Activated B cell treated with CpG ODN at 0.5 μM for 24 hours (primary cell): ENCODE data around the gene CTNNBL1. TPM values are rescaled to one million over a fixed set of nuclear protein-coding genes. Genes with fewer than 3 reads are reported as not detected.
A peak's percentile ranks its signal among the peaks of the same experiment; 100 is the strongest.

Experiments used
- ATAC-seq: fragments of 200-7000 bp; cut with Tn5 transposase; one replicate; pipeline ENCODE4 v1.10.0; 2021; ENCODE audit warnings: low read depth, mild to moderate bottlenecking, moderate library complexity
- CTCF ChIA-PET: fragments of 350-600 bp; sonication (Branson Sonifier 250); formaldehyde crosslinking; loops from one replicate; lab custom pipeline; 2021; ENCODE audit warnings: antibody characterized with exemption; lab: Charles Lee
- POLR2A ChIA-PET: fragments of 350-600 bp; sonication (Branson Sonifier 250); formaldehyde crosslinking; loops from one replicate; lab custom pipeline; 2021; ENCODE audit warnings: antibody characterized with exemption; lab: Charles Lee
- DNase-seq: peaks from one replicate; pipeline ENCODE4 v3.0.0; 2022
- H3K27ac Mint-ChIP-seq: one replicate; pipeline ENCODE4 v1.8.0; 2020; ENCODE audit warnings: mixed read lengths
- H3K27me3 Mint-ChIP-seq: one replicate; pipeline ENCODE4 v1.8.0; 2021; ENCODE audit warnings: mixed read lengths
- H3K36me3 Mint-ChIP-seq: one replicate; pipeline ENCODE4 v1.8.0; 2021; ENCODE audit warnings: low read depth, mixed read lengths
- H3K4me1 Mint-ChIP-seq: one replicate; pipeline ENCODE4 v1.8.0; 2021; ENCODE audit warnings: mixed read lengths
- H3K4me3 Mint-ChIP-seq: one replicate; pipeline ENCODE4 v1.8.0; 2020; ENCODE audit warnings: mild to moderate bottlenecking, mixed read lengths
- H3K9me3 Mint-ChIP-seq: one replicate; pipeline ENCODE4 v1.8.0; 2020; ENCODE audit warnings: mixed read lengths
- intact Hi-C: fragments of 100-400 bp; cut with micrococcal nuclease; formaldehyde crosslinking; loops from one replicate; pipeline ENCODE4 v1.15.1; 2024
- total RNA-seq: library from RNA; stranded (reverse); gene quantifications from 2 replicates; pipeline ENCODE4 v1.2.3, GENCODE V29; 2022
- TF ChIP-seq, protein P1 (sequence below): fragments of 200-600 bp; IDR thresholded peaks from one replicate; pipeline ENCODE4 v1.8.0; 2022; ENCODE audit warnings: antibody characterized with exemption, mild to moderate bottlenecking

Gene CTNNBL1
- total RNA-seq, 1 donor from 2014 or later = 102 TPM

DNA sequence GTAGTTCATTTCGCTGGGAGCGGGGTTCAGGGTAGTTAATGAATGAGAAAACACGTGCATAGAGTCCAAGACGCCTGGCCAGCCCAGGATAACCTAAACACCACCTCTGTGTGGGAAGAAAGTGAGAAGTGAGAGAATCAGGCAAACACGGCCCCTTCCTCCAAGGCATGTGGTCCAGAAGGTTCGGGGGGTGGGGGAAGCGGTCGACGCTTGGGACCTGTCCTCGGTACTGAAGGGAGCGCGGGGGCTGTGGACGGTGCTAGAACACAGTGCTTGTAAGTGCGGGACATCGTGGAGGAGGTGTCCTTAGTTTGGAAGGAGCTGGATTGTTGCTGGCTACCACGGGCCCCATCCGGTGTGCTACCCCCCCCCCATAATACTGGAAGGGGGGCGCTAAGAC, 207.4 kb downstream of the CTNNBL1 start:
- POLR2A ChIA-PET = no interaction called here
- H3K36me3 Mint-ChIP-seq = no peaks in the 10 kb centered on the region
- no peaks in the 10 kb centered on the region for H3K9me3 Mint-ChIP-seq

DNA sequence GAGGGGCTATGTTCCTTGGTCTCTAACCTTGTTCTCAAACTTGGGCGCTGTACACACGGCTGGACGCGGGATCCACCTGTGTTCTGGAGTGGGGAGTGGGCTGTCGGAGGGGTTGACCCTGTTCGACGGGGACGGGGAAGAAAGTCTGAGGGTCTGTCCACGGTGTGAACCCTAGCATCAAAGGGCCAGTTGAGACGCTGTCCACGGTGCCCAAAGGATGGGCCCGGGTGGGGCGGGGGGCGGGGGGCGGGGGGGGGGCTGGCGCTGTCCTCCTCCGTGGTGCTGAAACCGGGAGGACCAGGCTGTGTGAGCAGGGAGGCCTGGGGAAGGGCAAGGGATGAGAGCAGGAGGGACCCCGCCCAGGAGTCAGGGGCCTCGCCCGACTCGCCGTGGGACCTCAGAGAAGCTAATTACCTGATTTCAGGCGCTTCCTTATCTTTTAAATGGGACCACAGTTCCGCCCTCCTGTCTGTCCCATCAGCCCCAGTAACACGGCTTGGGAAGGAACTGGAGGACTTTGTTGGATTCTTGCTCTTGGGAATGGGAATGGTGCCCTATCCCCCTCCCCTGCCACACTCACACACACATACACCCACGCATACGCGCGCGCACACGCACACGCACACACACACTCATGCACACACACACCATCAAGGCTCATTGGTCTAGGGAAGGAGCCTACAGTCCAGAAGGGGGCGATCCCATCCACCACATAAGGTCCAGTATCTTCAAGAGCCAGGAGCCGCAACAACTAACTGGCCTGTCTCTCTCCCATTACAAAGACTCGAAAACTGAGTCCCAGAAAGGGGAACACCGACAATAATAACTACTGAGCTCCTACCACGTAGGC, 208.0 kb downstream of the CTNNBL1 start:
- TF ChIP-seq, protein P1, sequence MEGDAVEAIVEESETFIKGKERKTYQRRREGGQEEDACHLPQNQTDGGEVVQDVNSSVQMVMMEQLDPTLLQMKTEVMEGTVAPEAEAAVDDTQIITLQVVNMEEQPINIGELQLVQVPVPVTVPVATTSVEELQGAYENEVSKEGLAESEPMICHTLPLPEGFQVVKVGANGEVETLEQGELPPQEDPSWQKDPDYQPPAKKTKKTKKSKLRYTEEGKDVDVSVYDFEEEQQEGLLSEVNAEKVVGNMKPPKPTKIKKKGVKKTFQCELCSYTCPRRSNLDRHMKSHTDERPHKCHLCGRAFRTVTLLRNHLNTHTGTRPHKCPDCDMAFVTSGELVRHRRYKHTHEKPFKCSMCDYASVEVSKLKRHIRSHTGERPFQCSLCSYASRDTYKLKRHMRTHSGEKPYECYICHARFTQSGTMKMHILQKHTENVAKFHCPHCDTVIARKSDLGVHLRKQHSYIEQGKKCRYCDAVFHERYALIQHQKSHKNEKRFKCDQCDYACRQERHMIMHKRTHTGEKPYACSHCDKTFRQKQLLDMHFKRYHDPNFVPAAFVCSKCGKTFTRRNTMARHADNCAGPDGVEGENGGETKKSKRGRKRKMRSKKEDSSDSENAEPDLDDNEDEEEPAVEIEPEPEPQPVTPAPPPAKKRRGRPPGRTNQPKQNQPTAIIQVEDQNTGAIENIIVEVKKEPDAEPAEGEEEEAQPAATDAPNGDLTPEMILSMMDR = no peak
- Mint-ChIP-seq H3K4me1 (peaks cover 12% of the 10 kb centered on the region), H3K27me3 (peaks cover 46% of the 10 kb centered on the region), H3K9me3 (no peaks in the 10 kb centered on the region), H3K27ac (no peak overlapping the region), H3K4me3 (peak overlapping the region; percentile 69), H3K36me3 (no peaks in the 10 kb centered on the region)
- POLR2A ChIA-PET = no interaction called here
- DNase-seq (peak; percentile 19), ATAC-seq (peak; percentile 45)
- CTCF ChIA-PET = interaction anchor here (0.7 to 1.0 kb wide), 2 partner anchors 156 to 227 kb away, joined by 3 read pairs; no protein-coding TSS in a partner anchor
- intact Hi-C loops = loop anchor here (1.0 to 5.0 kb wide), 4 partner anchors 91 to 340 kb away; no protein-coding TSS in a partner anchor

More for the DNA sequence above, 207.4 kb downstream of the CTNNBL1 start:
- CTCF ChIA-PET = no interaction called here
- Mint-ChIP-seq H3K27me3 (peaks cover 42% of the 10 kb centered on the region), H3K27ac (no peak overlapping the region), H3K4me1 (peaks cover 12% of the 10 kb centered on the region), H3K4me3 (no peak overlapping the region)
- no peak for ATAC-seq
- DNase-seq = no peak
- intact Hi-C loops = loop anchor here (5.0 kb wide), 1 partner anchor 339 kb away; no protein-coding TSS in a partner anchor
- TF ChIP-seq, protein P1 = no peak

DNA sequence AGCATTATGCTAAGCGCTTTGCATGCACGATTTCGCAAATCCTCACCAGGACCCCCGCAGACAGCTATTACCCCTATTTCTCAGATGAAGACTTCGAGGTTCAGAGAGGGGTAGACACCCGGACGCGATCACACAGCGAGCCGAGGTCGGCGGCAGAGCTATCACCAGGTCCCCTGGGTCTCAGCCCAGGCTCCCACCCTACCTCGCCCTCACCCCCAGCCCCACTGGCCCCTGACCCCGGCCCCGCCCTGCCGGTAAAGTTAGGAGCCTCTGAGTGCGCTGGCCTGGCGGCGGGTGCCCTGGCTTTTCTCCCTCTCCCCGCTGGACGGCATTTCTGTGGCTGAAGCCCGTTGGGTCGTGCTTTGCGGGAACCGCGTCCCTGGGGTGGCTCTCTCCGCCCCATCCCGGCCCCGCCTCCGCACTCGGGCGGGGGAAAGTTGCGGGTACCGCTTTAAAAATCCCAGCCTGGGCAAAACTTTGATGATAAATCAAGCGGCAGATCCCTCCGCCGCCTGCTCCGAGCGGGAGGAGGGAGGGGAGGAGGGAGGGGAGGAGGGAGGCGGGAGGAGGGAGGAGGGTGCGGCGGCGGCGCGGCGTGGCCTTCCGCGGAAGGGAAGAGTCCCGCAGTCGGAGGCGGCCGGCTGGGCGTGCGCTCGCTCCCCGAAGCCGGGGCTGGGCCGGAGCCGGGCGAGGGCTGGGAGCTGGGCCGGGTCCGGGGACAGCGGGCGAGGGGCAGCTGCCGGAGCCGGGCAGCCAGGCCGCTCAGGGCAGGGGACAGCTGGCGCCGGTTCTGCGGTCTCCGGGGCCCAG, 208.9 kb downstream of the CTNNBL1 start, which contains the start of gene VSTM2L:
Gene VSTM2L, plus strand, starts transcription at position 624 of the 810 bp plus-strand sequence. CDS start 224 bp downstream, outside the sequence.
- H3K9me3 Mint-ChIP-seq = no peaks in the 10 kb centered on the region
- H3K27ac Mint-ChIP-seq = no peak within 1 kb of the TSS
- DNase-seq = peak; percentile 20
- CTCF ChIA-PET = interaction anchor here (0.7 to 1.0 kb wide), 2 partner anchors 155 to 227 kb away, joined by 3 read pairs; no protein-coding TSS in a partner anchor
- TF ChIP-seq, protein P1 = no peak
- H3K27me3 Mint-ChIP-seq = peaks cover 53% of the 10 kb centered on the region
- intact Hi-C loops = loop anchor here (1.0 to 5.0 kb wide), 4 partner anchors 91 to 340 kb away; no protein-coding TSS in a partner anchor
- ATAC-seq = no peak
- POLR2A ChIA-PET = no interaction called here
- H3K4me3 Mint-ChIP-seq = peak within 1 kb of the TSS; percentile 82
- peaks cover 12% of the 10 kb centered on the region for H3K4me1 Mint-ChIP-seq
- H3K36me3 Mint-ChIP-seq = no peaks in the 10 kb centered on the region

DNA sequence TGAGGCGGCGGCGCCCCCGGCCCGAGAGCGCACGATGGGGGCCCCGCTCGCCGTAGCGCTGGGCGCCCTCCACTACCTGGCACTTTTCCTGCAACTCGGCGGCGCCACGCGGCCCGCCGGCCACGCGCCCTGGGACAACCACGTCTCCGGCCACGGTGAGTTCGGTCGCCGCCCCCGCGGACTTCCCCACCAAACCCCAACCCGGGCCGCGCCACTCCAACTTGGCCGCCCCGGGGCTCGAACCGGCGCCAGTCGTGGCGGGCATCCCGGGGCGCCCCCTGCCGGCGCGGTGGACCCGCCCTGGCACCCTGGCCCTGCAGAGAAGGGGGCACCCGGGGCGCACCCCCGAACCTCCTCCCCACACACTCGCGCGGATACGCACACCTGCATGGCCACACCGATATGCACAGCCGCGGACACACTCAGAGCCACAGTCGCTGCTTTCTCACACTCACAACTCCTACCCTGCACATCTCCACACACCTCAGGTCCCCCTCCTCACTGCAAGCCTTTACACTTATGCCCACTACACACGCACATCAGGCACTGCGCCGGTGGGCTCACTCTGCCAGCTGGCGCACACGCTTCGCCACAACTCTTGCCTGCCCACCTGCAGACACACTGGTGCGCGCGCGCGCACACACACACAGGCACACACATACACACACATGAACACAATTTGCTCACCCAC, 209.6 kb downstream of the CTNNBL1 start:
- DNase-seq (peak; percentile 23), ATAC-seq (no peak)
- Mint-ChIP-seq H3K27me3 (peaks cover 61% of the 10 kb centered on the region), H3K36me3 (no peaks in the 10 kb centered on the region), H3K4me3 (peak overlapping the region; percentile 82), H3K27ac (no peak overlapping the region), H3K4me1 (peaks cover 12% of the 10 kb centered on the region), H3K9me3 (no peaks in the 10 kb centered on the region)
- TF ChIP-seq, protein P1 = no peak
- intact Hi-C loops = loop anchor here (2.0 to 5.0 kb wide), 2 partner anchors 251 to 341 kb away; no protein-coding TSS in a partner anchor
- ChIA-PET POLR2A (no interaction called here), CTCF (no interaction called here)
